PC-9 (cell line): ENCODE results near the gene GPR22. TPM values are rescaled to one million over a fixed set of nuclear protein-coding genes. Genes with fewer than 3 reads are reported as not detected.

Experiments used
- BruUV-seq: library from RNA; stranded (reverse); fragments of 400-500 nt; replicated peaks from 2 replicates; lab custom pipeline; 2021; lab: Mats Ljungman, UMichigan
- CTCF ChIA-PET: fragments of 300-600 bp; sonication (Branson Sonifier 250); formaldehyde crosslinking; loops from one replicate; lab custom pipeline; 2022; ENCODE audit warnings: antibody characterized with exemption; lab: Charles Lee
- POLR2A ChIA-PET: fragments of 300-600 bp; sonication (Branson Sonifier 250); formaldehyde crosslinking; loops from one replicate; lab custom pipeline; 2022; ENCODE audit warnings: antibody characterized with exemption; ENCODE audit not compliant: unreplicated experiment; lab: Charles Lee
- DNase-seq, 2 experiments: peaks; one replicate each; pipeline versions ENCODE4 v3.0.0 to v3.0.0-alpha.2; 2015 to 2022; ENCODE audit warnings: mixed read lengths in 1 of 2
- H2AFZ ChIP-seq: fragments of 200-600 bp; sonication (generic); 2 replicates; pipeline ENCODE4 v1.8.1; 2017; ENCODE audit warnings: antibody characterized with exemption
- H3F3A ChIP-seq: fragments of 200-600 bp; sonication (generic); 2 replicates; pipeline ENCODE4 v1.8.1; 2017; ENCODE audit warnings: antibody characterized with exemption, mild to moderate bottlenecking, low read depth; ENCODE audit not compliant: insufficient read depth
- H3K27ac ChIP-seq: fragments of 200-600 bp; sonication (generic); 2 replicates; pipeline ENCODE4 v1.6.1; 2016; ENCODE audit warnings: mixed run types
- H3K27me3 ChIP-seq: fragments of 200-600 bp; sonication (generic); 2 replicates; pipeline ENCODE4 v1.6.1; 2016; ENCODE audit warnings: low read depth, mixed run types; ENCODE audit not compliant: insufficient read depth
- H3K36me3 ChIP-seq: fragments of 200-600 bp; sonication (generic); 2 replicates; pipeline ENCODE4 v1.6.1; 2016; ENCODE audit warnings: low read depth, mixed run types
- H3K4me1 ChIP-seq: fragments of 200-600 bp; sonication (generic); replicated peaks from 2 replicates; pipeline ENCODE4 v1.6.1; 2016; ENCODE audit warnings: mixed run types; ENCODE audit not compliant: insufficient read depth
- H3K4me2 ChIP-seq: fragments of 200-600 bp; sonication (generic); 2 replicates; pipeline ENCODE4 v1.6.1; 2017; ENCODE audit warnings: mixed run types
- H3K4me3 ChIP-seq: fragments of 200-600 bp; sonication (generic); 2 replicates; pipeline ENCODE4 v1.6.1; 2016; ENCODE audit warnings: mixed run types
- H3K79me2 ChIP-seq: fragments of 200-600 bp; sonication (generic); 2 replicates; pipeline ENCODE4 v1.6.1; 2017; ENCODE audit warnings: low read depth, mixed run types
- H3K9me2 ChIP-seq: fragments of 200-600 bp; sonication (generic); 2 replicates; pipeline ENCODE4 v1.8.1; 2017; ENCODE audit warnings: mild to moderate bottlenecking; ENCODE audit not compliant: insufficient read depth
- H3K9me3 ChIP-seq: fragments of 200-600 bp; sonication (generic); 2 replicates; pipeline ENCODE4 v1.8.1; 2016; ENCODE audit warnings: low read depth; ENCODE audit not compliant: insufficient read depth
- H4K20me1 ChIP-seq: fragments of 200-600 bp; sonication (generic); 2 replicates; pipeline ENCODE4 v1.8.1; 2017; ENCODE audit not compliant: insufficient read depth
- EZH2 ChIP-seq: fragments of 200-600 bp; sonication (generic); IDR thresholded peaks from 2 replicates; pipeline ENCODE4 v1.8.0; 2017; ENCODE audit warnings: antibody characterized with exemption, low read depth
- intact Hi-C: fragments of 100-400 bp; cut with micrococcal nuclease; formaldehyde crosslinking; loops from one replicate; pipeline ENCODE4 v1.10.0; 2022; ENCODE audit not compliant: unreplicated experiment
- total RNA-seq: library from RNA; stranded (reverse); gene quantifications from 2 replicates; pipeline ENCODE4 v1.2.3, GENCODE V29; 2021
- TF ChIP-seq, protein P1 (sequence below): fragments of 200-600 bp; sonication (generic); conservative IDR thresholded peaks from 2 replicates; pipeline ENCODE4 v1.6.1; 2017; ENCODE audit warnings: mixed run types, antibody characterized with exemption, mild to moderate bottlenecking, moderate library complexity

The GPR22 gene
- total RNA-seq, 1 experiment from 2014 or later: not detected

DNA sequence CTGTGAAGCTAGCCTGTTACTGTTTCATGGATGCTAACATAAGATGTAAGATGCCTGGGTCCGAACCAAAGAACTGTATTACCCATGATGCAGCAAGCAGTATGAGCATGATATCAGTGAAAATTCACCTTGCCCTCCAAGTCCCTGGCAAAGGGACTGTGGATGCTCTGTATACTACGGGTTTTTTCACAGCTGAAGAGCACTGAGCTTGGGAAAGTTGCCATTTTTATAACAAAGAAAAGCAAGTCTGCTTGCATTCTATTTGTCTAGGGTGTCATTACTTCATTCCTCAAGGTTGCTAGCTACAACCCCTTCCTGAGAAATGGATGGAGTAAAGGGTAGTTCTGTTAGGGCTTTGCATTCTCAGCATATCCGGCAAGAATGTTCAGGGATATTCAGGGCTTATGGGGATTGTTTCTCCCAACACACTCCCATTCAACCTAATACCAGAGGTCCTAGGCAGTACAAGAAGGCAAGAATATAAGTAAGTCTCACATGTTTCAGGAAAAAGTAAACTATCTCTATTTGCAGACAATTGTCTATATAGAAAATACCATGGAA is 5.1 kb upstream of the GPR22 start:
- ChIA-PET CTCF (interaction anchor here (0.5 to 1.2 kb wide), 5 partner anchors 97 to 414 kb away, joined by 3 to 5 read pairs (median 4); no protein-coding TSS in a partner anchor), POLR2A (no interaction called here)
- H3K4me3 ChIP-seq: no peak overlapping the region

DNA sequence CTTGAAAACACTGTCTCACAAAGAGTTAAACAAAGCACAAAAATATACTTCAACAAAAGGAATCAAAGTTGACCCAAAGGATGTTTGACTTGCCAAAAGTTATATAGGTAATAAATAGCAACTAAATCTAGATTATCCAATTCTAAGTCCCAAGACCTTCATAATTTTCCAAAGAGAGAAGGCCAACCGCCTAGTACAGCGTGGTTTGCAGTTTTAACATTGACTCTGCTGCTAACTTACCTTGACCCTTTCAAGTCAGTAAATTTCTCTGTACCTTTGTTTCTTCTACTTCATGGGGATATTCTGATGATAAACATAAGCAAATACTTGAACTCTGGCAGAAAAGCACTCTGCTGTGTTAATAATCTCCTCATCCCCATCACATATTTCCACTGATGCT is 1.9 kb upstream of the GPR22 start:
- H3K27me3 ChIP-seq: no peaks in the 10 kb centered on the region
- intact Hi-C loops: no loop called here
- peaks cover 8% of the 10 kb centered on the region for H3K4me1 ChIP-seq
- ChIA-PET CTCF (no interaction called here), POLR2A (no interaction called here)
- H3K4me3 ChIP-seq: no peak overlapping the region
- H3K9me3 ChIP-seq: no peaks in the 10 kb centered on the region
- DNase-seq: no peak
- H3K79me2 ChIP-seq: no peaks in the 10 kb centered on the region
- BruUV-seq: no TSS peak
- no peak overlapping the region for H2AFZ ChIP-seq
- no peaks in the 10 kb centered on the region for H3K36me3 ChIP-seq
- H4K20me1 ChIP-seq: no peaks in the 10 kb centered on the region
- H3K9me2 ChIP-seq: no peaks in the 10 kb centered on the region
- TF ChIP-seq, protein P1, sequence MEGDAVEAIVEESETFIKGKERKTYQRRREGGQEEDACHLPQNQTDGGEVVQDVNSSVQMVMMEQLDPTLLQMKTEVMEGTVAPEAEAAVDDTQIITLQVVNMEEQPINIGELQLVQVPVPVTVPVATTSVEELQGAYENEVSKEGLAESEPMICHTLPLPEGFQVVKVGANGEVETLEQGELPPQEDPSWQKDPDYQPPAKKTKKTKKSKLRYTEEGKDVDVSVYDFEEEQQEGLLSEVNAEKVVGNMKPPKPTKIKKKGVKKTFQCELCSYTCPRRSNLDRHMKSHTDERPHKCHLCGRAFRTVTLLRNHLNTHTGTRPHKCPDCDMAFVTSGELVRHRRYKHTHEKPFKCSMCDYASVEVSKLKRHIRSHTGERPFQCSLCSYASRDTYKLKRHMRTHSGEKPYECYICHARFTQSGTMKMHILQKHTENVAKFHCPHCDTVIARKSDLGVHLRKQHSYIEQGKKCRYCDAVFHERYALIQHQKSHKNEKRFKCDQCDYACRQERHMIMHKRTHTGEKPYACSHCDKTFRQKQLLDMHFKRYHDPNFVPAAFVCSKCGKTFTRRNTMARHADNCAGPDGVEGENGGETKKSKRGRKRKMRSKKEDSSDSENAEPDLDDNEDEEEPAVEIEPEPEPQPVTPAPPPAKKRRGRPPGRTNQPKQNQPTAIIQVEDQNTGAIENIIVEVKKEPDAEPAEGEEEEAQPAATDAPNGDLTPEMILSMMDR: no peak
- TF ChIP-seq EZH2: no peak
- H3K4me2 ChIP-seq: no peak overlapping the region
- no peak overlapping the region for H3K27ac ChIP-seq
- H3F3A ChIP-seq: 0 out of 2 replicates have a peak, but pooled peaks cover 4% of the 10 kb centered on the region

More for the DNA sequence above, 5.1 kb upstream of the GPR22 start:
- H3K79me2 ChIP-seq: no peaks in the 10 kb centered on the region
- no peak overlapping the region for H2AFZ ChIP-seq
- no peak overlapping the region for H3K27ac ChIP-seq
- H3K27me3 ChIP-seq: no peaks in the 10 kb centered on the region
- no peaks in the 10 kb centered on the region for H3K9me3 ChIP-seq
- no peak for DNase-seq
- intact Hi-C loops: loop anchor here (5.0 kb wide), 2 partner anchors 98 to 113 kb away; partner anchors contain the start of genes COG5 and DUS4L
- peaks cover 8% of the 10 kb centered on the region for H3K4me1 ChIP-seq
- TF ChIP-seq EZH2: no peak
- TF ChIP-seq, protein P1: no peak
- no peaks in the 10 kb centered on the region for H3K36me3 ChIP-seq
- H3F3A ChIP-seq: no peaks in the 10 kb centered on the region
- H3K9me2 ChIP-seq: no peaks in the 10 kb centered on the region
- no peak overlapping the region for H3K4me2 ChIP-seq
- no TSS peak for BruUV-seq
- 0 out of 2 replicates have a peak, but pooled peaks cover 3% of the 10 kb centered on the region for H4K20me1 ChIP-seq

DNA sequence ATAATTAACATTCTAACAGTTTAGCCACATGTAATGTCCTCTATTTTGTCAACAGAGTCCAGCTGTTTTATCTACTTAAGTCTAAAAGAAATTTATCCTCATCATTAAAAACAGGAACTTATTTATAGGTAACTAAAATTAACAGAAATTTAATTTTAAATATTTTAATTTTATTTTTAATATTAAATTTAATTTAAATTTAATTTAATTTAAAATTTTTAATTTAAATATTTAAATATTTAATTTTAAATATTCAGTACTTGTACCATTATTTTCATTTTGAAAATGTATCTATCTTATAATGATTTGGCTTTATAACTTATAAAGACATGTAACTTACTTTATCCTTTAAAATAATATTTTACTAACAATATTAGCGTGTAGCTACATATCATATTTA is 1.0 kb upstream of the GPR22 start:
- CTCF ChIA-PET: no interaction called here
- no TSS peak for BruUV-seq

More for the DNA sequence above, 1.0 kb upstream of the GPR22 start:
- Histone ChIP-seq H3K9me2 (no peaks in the 10 kb centered on the region), H3K4me2 (no peak overlapping the region), H3F3A (0 out of 2 replicates have a peak, but pooled peaks cover 4% of the 10 kb centered on the region), H3K9me3 (no peaks in the 10 kb centered on the region), H4K20me1 (no peaks in the 10 kb centered on the region), H3K27ac (no peak overlapping the region), H3K79me2 (no peaks in the 10 kb centered on the region), H3K4me3 (no peak overlapping the region), H2AFZ (no peak overlapping the region), H3K36me3 (no peaks in the 10 kb centered on the region), H3K4me1 (peaks cover 1% of the 10 kb centered on the region; the same call in 1 of the 2 replicates), H3K27me3 (no peaks in the 10 kb centered on the region)
- TF ChIP-seq, protein P1: no peak
- no peak for DNase-seq
- intact Hi-C loops: no loop called here
- POLR2A ChIA-PET: no interaction called here
